HG03196 (cell line): ENCODE measurements around the gene SCGB1C1.

Source experiments
- ATAC-seq: cut with Tn5 transposase; IDR thresholded peaks from one replicate; pipeline ENCODE4 v1.9.1; 2021; ENCODE audit not compliant: unreplicated experiment

SCGB1C1 gene

GRCh38 chr11:204587-205109 is 11.8 kb downstream of the SCGB1C1 start:
- ATAC-seq = no peak

GRCh38 chr11:205221-206001 is 12.5 kb downstream of the SCGB1C1 start:
- ATAC-seq = no peak

- no peak for ATAC-seq
These were observed 13.1 kb downstream of the SCGB1C1 start for GRCh38 chr11:206002-206384.

GRCh38 chr11:206526-207207 is 13.8 kb downstream of the SCGB1C1 start:
- no peak for ATAC-seq

- peak; percentile 72 for ATAC-seq
These were observed 14.5 kb downstream of the SCGB1C1 start, which contains the start of the genes BET1L and RIC8A for GRCh38 chr11:207208-207862. Gene BET1L, minus strand, starts transcription at chr11:207399. Its CDS starts 78 bp downstream, at chr11:207321. Gene RIC8A, plus strand, starts transcription at chr11:207708. Its CDS starts 1,147 bp downstream, at chr11:208855.

- ATAC-seq = no peak
These were observed 14.9 kb downstream of the SCGB1C1 start for GRCh38 chr11:207863-208180.

GRCh38 chr11:208181-208916 is 15.5 kb downstream of the SCGB1C1 start:
- ATAC-seq = peak; percentile 44

GRCh38 chr11:208917-209260 is 16.0 kb downstream of the SCGB1C1 start:
- no peak for ATAC-seq

GRCh38 chr11:209275-210121 is 16.6 kb downstream of the SCGB1C1 start:
- ATAC-seq = no peak

- no peak for ATAC-seq
These were observed 17.4 kb downstream of the SCGB1C1 start for GRCh38 chr11:210122-210802.

GRCh38 chr11:210803-211180 is 17.9 kb downstream of the SCGB1C1 start:
- no peak for ATAC-seq

GRCh38 chr11:211295-211694 is 18.4 kb downstream of the SCGB1C1 start:
- no peak for ATAC-seq

GRCh38 chr11:211741-212140 is 18.9 kb downstream of the SCGB1C1 start:
- no peak for ATAC-seq

GRCh38 chr11:212150-213100 is 19.5 kb downstream of the SCGB1C1 start:
- ATAC-seq = no peak

- no peak for ATAC-seq
These were observed 20.2 kb downstream of the SCGB1C1 start for GRCh38 chr11:213111-213510.

- ATAC-seq = no peak
These were observed 21.2 kb downstream of the SCGB1C1 start for GRCh38 chr11:214083-214482.

GRCh38 chr11:215581-216037 is 22.7 kb downstream of the SCGB1C1 start:
- ATAC-seq = no peak
